Measurements from ENCODE around the gene MRPS23. TPM values are rescaled to one million over a fixed set of nuclear protein-coding genes. Genes with fewer than 3 reads are reported as not detected.

Gene MRPS23
- total and polyA plus RNA-seq, 2 of the 13 experiments (the other 11 are each of a cell fraction or from before 2014, with no cell fraction given) = 63.2 to 181 TPM

- no peak for TF ChIP-seq ZNF678 (CRISPR knock-in tag; IDR thresholded peaks at IDR 0.05)
- TF ChIP-seq ZNF263 (CRISPR knock-in tag; IDR thresholded peaks at IDR 0.05) = no peak
- TF ChIP-seq HCFC1 (IDR thresholded peaks at IDR 0.05; ENCODE audit: low read depth, low read length) = no peak
- no peak for TF ChIP-seq POLR2G (IDR thresholded peaks at IDR 0.05; ENCODE audit: low read depth, low read length)
- TF ChIP-seq RNF2 (conservative IDR thresholded peaks at IDR 0.05; ENCODE audit: low read depth) = no peak
- no peak for TF ChIP-seq SRF (IDR thresholded peaks at IDR 0.05; ENCODE audit: low read depth, low read length)
- TF ChIP-seq ZBTB34 (CRISPR knock-in tag; IDR thresholded peaks at IDR 0.05) = no peak
- TF ChIP-seq HMG20B (CRISPR knock-in tag; conservative IDR thresholded peaks at IDR 0.05) = no peak
- TF ChIP-seq NR1H2 (CRISPR knock-in tag; IDR thresholded peaks at IDR 0.05; ENCODE audit: borderline replicate concordance, low read depth) = no peak
- no peak for TF ChIP-seq U2AF2 (IDR thresholded peaks at IDR 0.05; ENCODE audit: low read depth, low read length)
- TF ChIP-seq ZNF878 (CRISPR knock-in tag; IDR thresholded peaks at IDR 0.05) = no peak
- peak; percentile 26; the same call in 1 of the 2 replicates for TF ChIP-seq MAZ (IDR thresholded peaks at IDR 0.05; ENCODE audit: borderline replicate concordance, low read depth, low read length)
- TF ChIP-seq MAZ (CRISPR knock-in tag; IDR thresholded peaks at IDR 0.05; ENCODE audit: low read depth) = no peak
- TF ChIP-seq ZSCAN12 (CRISPR knock-in tag; IDR thresholded peaks at IDR 0.05) = no peak
- peak; percentile 74; the same call in 1 of the 2 replicates for TF ChIP-seq ZNF607 (CRISPR knock-in tag; IDR thresholded peaks at IDR 0.05; ENCODE audit: borderline replicate concordance)
- TF ChIP-seq MXD3 (CRISPR knock-in tag; IDR thresholded peaks at IDR 0.05) = no peak
- no peak for TF ChIP-seq ZNF839 (CRISPR knock-in tag; IDR thresholded peaks at IDR 0.05; ENCODE audit: borderline replicate concordance)
- TF ChIP-seq ZNF44 (CRISPR knock-in tag; IDR thresholded peaks at IDR 0.05) = peak; percentile 2; the same call in 1 of the 2 replicates
- no peak for TF ChIP-seq SNAI1 (CRISPR knock-in tag; IDR thresholded peaks at IDR 0.05; ENCODE audit: borderline replicate concordance)
- TF ChIP-seq TAF15 (IDR thresholded peaks at IDR 0.05; ENCODE audit: low read depth, low read length, poor library complexity, severe bottlenecking) = no peak
- TF ChIP-seq ZSCAN21 (CRISPR knock-in tag; IDR thresholded peaks at IDR 0.05; ENCODE audit: borderline replicate concordance) = no peak; the same call in 1 of the 2 replicates
- no peak for TF ChIP-seq NBN (conservative IDR thresholded peaks at IDR 0.05)
- TF ChIP-seq ARNT2 (CRISPR knock-in tag; IDR thresholded peaks at IDR 0.05; ENCODE audit: low read depth) = no peak; the same call in 1 of the 2 replicates
- no peak for TF ChIP-seq ZNF337 (CRISPR knock-in tag; IDR thresholded peaks at IDR 0.05; ENCODE audit: borderline replicate concordance, low read depth)
- TF ChIP-seq DNMT3B (CRISPR knock-in tag; conservative IDR thresholded peaks at IDR 0.05) = no peak; the same call in 1 of the 2 replicates
- TF ChIP-seq ZBTB8A (CRISPR knock-in tag; IDR thresholded peaks at IDR 0.05; ENCODE audit: borderline replicate concordance, low read depth) = no peak
- no peak for TF ChIP-seq U2AF1 (optimal IDR thresholded peaks at IDR 0.05; ENCODE audit: low read depth, low read length)
- peak; percentile 21; the same call in 1 of the 2 replicates for TF ChIP-seq SIX1 (CRISPR knock-in tag; IDR thresholded peaks at IDR 0.05; ENCODE audit: borderline replicate concordance)
- peak; percentile 32; the same call in 1 of the 2 replicates for TF ChIP-seq DMAP1 (CRISPR knock-in tag; IDR thresholded peaks at IDR 0.05)
- no peak for TF ChIP-seq RAD21 (CRISPR knock-in tag; IDR thresholded peaks at IDR 0.05)
Measured at GRCh38 chr17:57879437-57880085, 29.7 kb upstream of the MRPS23 start (continued).

Measured in HepG2 (cell line).